Lower leg skin (tissue), 4 donors: ENCODE data around the gene KHDRBS2. TPM values are rescaled to one million over a fixed set of nuclear protein-coding genes. Genes with fewer than 3 reads are reported as not detected.

Experiments
- DNase-seq, 2 donors: peaks; one replicate each; pipeline ENCODE4 v3.0.0-alpha.2; 2019; ENCODE audit warnings: low spot score in 2 of 2
- H3K4me3 ChIP-seq: fragments of 200-600 bp; sonication (generic); 2 replicates; pipeline ENCODE4 v1.5.1; 2017; ENCODE audit warnings: mild to moderate bottlenecking, low read depth; ENCODE audit not compliant: poor library complexity, severe bottlenecking
- POLR2A ChIP-seq, 2 donors: fragments of 450-650 bp; IDR thresholded peaks; one replicate each; pipeline ENCODE4 v1.6.1; 2016 to 2017; ENCODE audit warnings: antibody characterized with exemption in 2 of 2, mild to moderate bottlenecking in 1 of 2, moderate library complexity in 1 of 2
- WGBS, 2 donors: methylation state at CpG; one replicate each; pipeline ENCODE4 v1.1.5; 2018; 5-methylcytosine and 5-hydroxymethylcytosine counted together
- intact Hi-C: fragments of 100-400 bp; cut with DNase I; formaldehyde crosslinking; loops from one replicate; pipeline ENCODE4 v1.15.0; 2023; ENCODE audit warnings: low total_unique reads
- total RNA-seq, 4 donors: library from RNA; depleted of rRNA; stranded (reverse); fragments of >200 nt; gene quantifications; one replicate each; pipeline ENCODE4 v1.1.0, GENCODE V29; 2016
- TF ChIP-seq, protein P1 (sequence below), 3 donors: fragments of 450-650 bp; IDR thresholded peaks; one replicate each; pipeline ENCODE4 v1.5.1; 2016; ENCODE audit warnings: antibody characterized with exemption in 3 of 3, mild to moderate bottlenecking in 3 of 3, moderate library complexity in 2 of 3

The KHDRBS2 gene
- total RNA-seq, 4 donors from 2014 or later: 0.19 TPM; not detected in 3

DNA sequence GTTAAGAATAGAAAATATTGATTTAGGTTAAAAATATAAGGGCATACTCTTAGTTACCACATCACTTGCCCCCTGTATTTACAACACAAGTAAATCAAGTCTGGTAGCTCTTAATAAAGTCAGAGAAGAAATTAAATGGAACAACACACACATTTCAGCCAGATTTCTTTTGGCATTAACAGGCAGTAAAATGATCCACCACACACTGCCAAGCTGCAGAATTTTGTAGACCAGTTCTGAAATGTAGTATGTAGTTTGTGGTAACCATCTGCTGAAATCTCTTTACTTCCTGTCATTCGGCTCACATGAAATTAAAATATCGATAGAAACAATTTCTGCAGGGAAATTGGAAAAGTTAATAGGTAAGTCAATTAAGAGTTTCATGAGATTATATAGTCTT is 326.8 kb downstream of the KHDRBS2 start:
- DNase-seq: no peak
- intact Hi-C loops: no loop called here
- TF ChIP-seq, protein P1, sequence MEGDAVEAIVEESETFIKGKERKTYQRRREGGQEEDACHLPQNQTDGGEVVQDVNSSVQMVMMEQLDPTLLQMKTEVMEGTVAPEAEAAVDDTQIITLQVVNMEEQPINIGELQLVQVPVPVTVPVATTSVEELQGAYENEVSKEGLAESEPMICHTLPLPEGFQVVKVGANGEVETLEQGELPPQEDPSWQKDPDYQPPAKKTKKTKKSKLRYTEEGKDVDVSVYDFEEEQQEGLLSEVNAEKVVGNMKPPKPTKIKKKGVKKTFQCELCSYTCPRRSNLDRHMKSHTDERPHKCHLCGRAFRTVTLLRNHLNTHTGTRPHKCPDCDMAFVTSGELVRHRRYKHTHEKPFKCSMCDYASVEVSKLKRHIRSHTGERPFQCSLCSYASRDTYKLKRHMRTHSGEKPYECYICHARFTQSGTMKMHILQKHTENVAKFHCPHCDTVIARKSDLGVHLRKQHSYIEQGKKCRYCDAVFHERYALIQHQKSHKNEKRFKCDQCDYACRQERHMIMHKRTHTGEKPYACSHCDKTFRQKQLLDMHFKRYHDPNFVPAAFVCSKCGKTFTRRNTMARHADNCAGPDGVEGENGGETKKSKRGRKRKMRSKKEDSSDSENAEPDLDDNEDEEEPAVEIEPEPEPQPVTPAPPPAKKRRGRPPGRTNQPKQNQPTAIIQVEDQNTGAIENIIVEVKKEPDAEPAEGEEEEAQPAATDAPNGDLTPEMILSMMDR (IDR thresholded peaks at IDR 0.05): no peak
- no peak for TF ChIP-seq POLR2A (IDR thresholded peaks at IDR 0.05)
- 59 to 73% methylated on average over 2 of the region's 2 CpGs for WGBS, 2 donors
- no peak overlapping the region for H3K4me3 ChIP-seq

DNA sequence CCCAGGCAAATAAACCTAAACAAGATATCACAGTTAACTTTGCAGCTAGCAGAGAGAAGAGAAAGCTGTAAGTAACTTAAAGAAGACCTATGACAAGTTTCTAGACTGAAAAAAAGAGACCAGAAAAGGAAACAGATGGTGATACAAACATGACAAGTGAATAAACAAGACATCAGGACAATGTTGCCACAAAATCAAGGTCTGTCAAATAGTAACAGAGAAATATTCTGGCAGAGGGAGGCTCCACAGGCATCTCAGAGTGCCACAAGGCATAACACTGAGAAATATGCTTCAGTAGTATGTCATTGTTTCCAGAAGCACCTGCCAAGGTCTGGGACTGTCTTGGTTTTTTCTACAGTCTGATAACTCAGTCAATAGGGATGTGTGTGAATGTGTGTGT is 332.2 kb downstream of the KHDRBS2 start:
- DNase-seq: no peak
- TF ChIP-seq, protein P1 (IDR thresholded peaks at IDR 0.05): no peak
- TF ChIP-seq POLR2A (IDR thresholded peaks at IDR 0.05): no peak
- no peak overlapping the region for H3K4me3 ChIP-seq
- intact Hi-C loops: no loop called here

DNA sequence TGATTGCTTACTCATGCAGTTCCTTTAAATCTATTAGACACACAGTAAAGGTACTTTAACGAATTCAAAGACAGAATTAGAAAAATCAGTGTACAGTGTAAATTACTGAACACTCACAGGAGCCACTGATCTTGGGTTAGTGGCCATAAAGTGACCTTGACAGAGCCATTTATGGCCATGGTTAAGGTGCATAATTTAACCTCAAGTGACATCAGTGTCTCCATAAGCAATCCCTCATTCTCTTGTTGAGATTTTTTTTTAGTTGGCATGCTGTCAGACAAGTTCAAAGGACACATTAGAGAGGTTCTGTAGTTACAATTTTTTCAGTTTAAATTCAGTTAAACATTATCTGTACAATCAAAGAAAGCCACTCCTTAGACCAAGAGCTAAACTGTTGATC is 334.4 kb downstream of the KHDRBS2 start:
- no peak for DNase-seq
- no peak overlapping the region for H3K4me3 ChIP-seq
- WGBS, 2 donors: 39 to 40% methylated on average over 1 of the region's 1 CpG
- no peak for TF ChIP-seq POLR2A (IDR thresholded peaks at IDR 0.05)
- intact Hi-C loops: no loop called here

DNA sequence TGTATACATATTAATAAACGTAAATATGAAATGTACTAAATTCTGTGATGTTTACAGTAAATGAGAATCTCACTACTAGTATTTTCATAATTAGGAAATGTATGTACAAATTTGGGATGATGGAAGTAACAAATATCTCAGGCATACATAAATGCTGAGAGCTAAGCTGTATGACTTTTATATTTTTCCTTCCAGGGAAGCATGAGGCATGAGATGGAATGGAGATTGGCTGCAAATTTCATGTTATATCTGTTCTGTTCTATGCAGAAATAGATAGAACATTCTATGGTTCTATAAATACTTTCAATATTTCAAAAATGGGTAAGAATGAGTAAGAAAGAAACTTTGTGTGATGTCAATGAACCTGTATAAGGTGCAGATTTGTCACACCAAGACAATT is 335.2 kb downstream of the KHDRBS2 start:
- intact Hi-C loops: no loop called here
- WGBS, 2 donors: 84 to 87% methylated on average over 1 of the region's 1 CpG
- no peak for TF ChIP-seq POLR2A (IDR thresholded peaks at IDR 0.05)
- TF ChIP-seq, protein P1 (IDR thresholded peaks at IDR 0.05): no peak
- H3K4me3 ChIP-seq: no peak overlapping the region
- no peak for DNase-seq

DNA sequence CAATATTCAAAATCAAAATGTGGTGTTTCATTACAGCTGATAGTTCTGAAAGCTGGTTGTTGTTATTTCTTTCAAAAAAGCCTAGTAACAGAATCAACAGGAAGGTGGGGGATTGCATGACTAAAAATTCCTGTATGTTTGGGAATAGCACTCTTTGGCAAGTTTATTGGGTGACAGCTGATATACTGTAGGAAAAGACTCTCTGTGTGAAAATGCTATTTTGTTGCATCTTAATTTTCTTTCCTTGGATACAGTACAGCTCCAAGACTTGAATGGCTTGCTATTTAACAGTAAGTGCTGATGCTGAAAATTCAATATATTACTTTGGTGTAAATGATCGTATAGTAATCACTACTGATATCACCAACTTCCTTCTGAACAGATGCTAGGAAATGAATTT is 336.1 kb downstream of the KHDRBS2 start:
- no peak for TF ChIP-seq POLR2A (IDR thresholded peaks at IDR 0.05)
- TF ChIP-seq, protein P1 (IDR thresholded peaks at IDR 0.05): no peak
- WGBS, 2 donors: 53 to 67% methylated on average over 1 of the region's 1 CpG

DNA sequence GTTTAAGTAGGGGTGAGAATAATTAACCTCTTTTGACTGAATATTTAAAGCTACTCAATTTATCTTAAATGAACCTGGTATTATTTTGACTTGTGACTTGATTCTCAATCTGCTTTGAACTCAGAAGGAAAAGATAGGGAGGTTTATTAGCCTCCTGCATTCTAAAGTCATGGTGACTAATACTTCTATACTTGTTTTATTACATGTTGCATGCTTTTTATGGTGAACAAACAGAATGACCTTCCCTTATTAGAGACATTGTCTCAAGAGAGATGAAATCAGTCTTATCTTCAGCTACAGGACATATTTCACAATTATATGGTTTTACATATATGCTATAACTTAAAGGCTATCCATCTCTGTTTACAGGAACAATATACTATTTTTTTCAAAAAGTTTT is 336.9 kb downstream of the KHDRBS2 start:
- intact Hi-C loops: no loop called here
- TF ChIP-seq, protein P1 (IDR thresholded peaks at IDR 0.05): no peak
- no peak for TF ChIP-seq POLR2A (IDR thresholded peaks at IDR 0.05)
- no peak overlapping the region for H3K4me3 ChIP-seq
- DNase-seq: no peak

More for the DNA sequence above, 336.1 kb downstream of the KHDRBS2 start:
- H3K4me3 ChIP-seq: no peak overlapping the region
- intact Hi-C loops: no loop called here
- no peak for DNase-seq
